ENCODE measurements around the gene C3orf33. TPM values are rescaled to one million over a fixed set of nuclear protein-coding genes. Genes with fewer than 3 reads are reported as not detected.

The C3orf33 gene
- total and polyA plus RNA-seq, 2 of the 13 experiments (the other 11 are each of a cell fraction or from before 2014, with no cell fraction given): 9.2 to 12.6 TPM

DNA sequence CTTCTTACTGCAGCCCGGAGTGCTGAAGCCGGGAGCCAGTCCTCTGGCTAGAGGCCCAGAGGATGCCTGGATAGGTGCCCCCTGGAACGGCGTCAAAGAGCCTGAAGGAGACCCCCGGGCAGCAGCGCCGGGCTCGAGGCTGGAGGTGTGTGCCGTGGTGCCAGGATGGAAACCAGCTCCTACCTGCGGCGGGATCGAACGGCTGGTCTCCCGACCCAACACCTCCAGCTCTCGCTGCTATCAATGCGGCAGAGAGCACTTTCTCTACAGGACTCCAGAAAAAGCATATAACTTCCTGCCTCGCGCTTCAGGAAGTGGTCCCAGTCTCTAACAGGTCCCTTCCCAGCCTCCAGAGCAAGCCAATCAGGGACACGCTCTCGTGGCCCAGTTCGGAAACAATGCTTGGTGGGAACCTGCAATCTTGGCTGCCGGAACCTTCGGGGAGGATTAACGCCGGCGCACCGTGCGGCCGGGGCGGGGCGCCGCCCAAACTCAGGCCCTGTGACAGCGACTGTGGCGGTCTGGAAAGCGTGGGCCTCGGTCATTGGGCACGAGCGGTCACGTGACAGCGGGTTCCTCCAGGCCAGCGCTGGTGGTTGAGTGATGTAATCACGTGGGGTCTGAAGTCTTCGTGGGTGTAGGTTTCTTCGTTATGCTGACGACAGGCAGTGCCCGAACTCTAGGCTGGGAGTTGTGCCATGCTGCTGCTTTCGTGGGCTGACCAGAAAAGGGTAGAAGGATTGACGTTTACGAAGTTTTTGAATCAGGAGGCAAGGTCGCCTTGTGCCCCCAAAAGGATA is 48.3 kb upstream of the C3orf33 start, which contains the start of gene SLC33A1 (continued):
- TF ChIP-seq TARDBP (CRISPR knock-in tag; IDR thresholded peaks at IDR 0.05) (peak; percentile 94), BCL6 (CRISPR knock-in tag; IDR thresholded peaks at IDR 0.05) (peak; percentile 67), ARNT2 (CRISPR knock-in tag; IDR thresholded peaks at IDR 0.05; ENCODE audit: low read depth) (peak; percentile 85), MIER2 (CRISPR knock-in tag; IDR thresholded peaks at IDR 0.05) (peak; percentile 84), IKZF4 (CRISPR knock-in tag; IDR thresholded peaks at IDR 0.05; ENCODE audit: borderline replicate concordance, low read depth, not compliant biosample characterization) (peak; percentile 77), ZNF615 (CRISPR knock-in tag; IDR thresholded peaks at IDR 0.05; ENCODE audit: borderline replicate concordance) (no peak; the same call in 1 of the 2 replicates), POGZ (CRISPR knock-in tag; IDR thresholded peaks at IDR 0.05) (peak; percentile 99), ZNF619 (CRISPR knock-in tag; IDR thresholded peaks at IDR 0.05) (peak; percentile 44; the same call in 1 of the 2 replicates), ZZZ3 (CRISPR knock-in tag; IDR thresholded peaks at IDR 0.05; ENCODE audit: borderline replicate concordance) (peak; percentile 94; the same call in 1 of the 2 replicates), THAP11 (CRISPR knock-in tag; IDR thresholded peaks at IDR 0.05) (peak; percentile 97), PHB2 (IDR thresholded peaks at IDR 0.05; ENCODE audit: partially characterized antibody) (no peak), TBX2 (CRISPR knock-in tag; IDR thresholded peaks at IDR 0.05; ENCODE audit: borderline replicate concordance) (peak; percentile 93), ZNF749 (CRISPR knock-in tag; IDR thresholded peaks at IDR 0.05; ENCODE audit: borderline replicate concordance) (peak; percentile 96), MXI1 (IDR thresholded peaks at IDR 0.05; ENCODE audit: borderline replicate concordance, low read depth, low read length) (peak; percentile 83; the same call in 2 of the 3 replicates), ZNF33A (CRISPR knock-in tag; IDR thresholded peaks at IDR 0.05; ENCODE audit: borderline replicate concordance) (peak; percentile 70; the same call in 1 of the 2 replicates), DPF2 (CRISPR knock-in tag; IDR thresholded peaks at IDR 0.05; ENCODE audit: borderline replicate concordance, low read depth) (no peak; the same call in 1 of the 2 replicates), SUZ12 (IDR thresholded peaks at IDR 0.05; ENCODE audit: low read depth, low read length) (no peak), ZNF563 (CRISPR knock-in tag; IDR thresholded peaks at IDR 0.05) (peak; percentile 65), MYNN (CRISPR knock-in tag; IDR thresholded peaks at IDR 0.05; ENCODE audit: low read depth) (peak; percentile 59; the same call in 1 of the 2 replicates), ZNF775 (CRISPR knock-in tag; IDR thresholded peaks at IDR 0.05; ENCODE audit: borderline replicate concordance) (peak; percentile 89; the same call in 1 of the 2 replicates), HOXA9 (CRISPR knock-in tag; IDR thresholded peaks at IDR 0.05; ENCODE audit: borderline replicate concordance) (no peak), ATF1 (CRISPR knock-in tag; IDR thresholded peaks at IDR 0.05) (peak; percentile 88), ZSCAN12 (CRISPR knock-in tag; IDR thresholded peaks at IDR 0.05) (no peak; the same call in 1 of the 2 replicates), ZNF761 (CRISPR knock-in tag; conservative IDR thresholded peaks at IDR 0.05) (peak; percentile 94), ATM (IDR thresholded peaks at IDR 0.05; ENCODE audit: borderline replicate concordance) (no peak), RXRB (CRISPR knock-in tag; IDR thresholded peaks at IDR 0.05; ENCODE audit: borderline replicate concordance) (peak; percentile 87)
- TF ChIP-seq, protein P1, sequence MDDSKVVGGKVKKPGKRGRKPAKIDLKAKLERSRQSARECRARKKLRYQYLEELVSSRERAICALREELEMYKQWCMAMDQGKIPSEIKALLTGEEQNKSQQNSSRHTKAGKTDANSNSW (CRISPR knock-in tag; IDR thresholded peaks at IDR 0.05; ENCODE audit: borderline replicate concordance): 0 out of 2 replicates have a peak, but pooled peaks have one; percentile 19
- TF ChIP-seq, protein P2, sequence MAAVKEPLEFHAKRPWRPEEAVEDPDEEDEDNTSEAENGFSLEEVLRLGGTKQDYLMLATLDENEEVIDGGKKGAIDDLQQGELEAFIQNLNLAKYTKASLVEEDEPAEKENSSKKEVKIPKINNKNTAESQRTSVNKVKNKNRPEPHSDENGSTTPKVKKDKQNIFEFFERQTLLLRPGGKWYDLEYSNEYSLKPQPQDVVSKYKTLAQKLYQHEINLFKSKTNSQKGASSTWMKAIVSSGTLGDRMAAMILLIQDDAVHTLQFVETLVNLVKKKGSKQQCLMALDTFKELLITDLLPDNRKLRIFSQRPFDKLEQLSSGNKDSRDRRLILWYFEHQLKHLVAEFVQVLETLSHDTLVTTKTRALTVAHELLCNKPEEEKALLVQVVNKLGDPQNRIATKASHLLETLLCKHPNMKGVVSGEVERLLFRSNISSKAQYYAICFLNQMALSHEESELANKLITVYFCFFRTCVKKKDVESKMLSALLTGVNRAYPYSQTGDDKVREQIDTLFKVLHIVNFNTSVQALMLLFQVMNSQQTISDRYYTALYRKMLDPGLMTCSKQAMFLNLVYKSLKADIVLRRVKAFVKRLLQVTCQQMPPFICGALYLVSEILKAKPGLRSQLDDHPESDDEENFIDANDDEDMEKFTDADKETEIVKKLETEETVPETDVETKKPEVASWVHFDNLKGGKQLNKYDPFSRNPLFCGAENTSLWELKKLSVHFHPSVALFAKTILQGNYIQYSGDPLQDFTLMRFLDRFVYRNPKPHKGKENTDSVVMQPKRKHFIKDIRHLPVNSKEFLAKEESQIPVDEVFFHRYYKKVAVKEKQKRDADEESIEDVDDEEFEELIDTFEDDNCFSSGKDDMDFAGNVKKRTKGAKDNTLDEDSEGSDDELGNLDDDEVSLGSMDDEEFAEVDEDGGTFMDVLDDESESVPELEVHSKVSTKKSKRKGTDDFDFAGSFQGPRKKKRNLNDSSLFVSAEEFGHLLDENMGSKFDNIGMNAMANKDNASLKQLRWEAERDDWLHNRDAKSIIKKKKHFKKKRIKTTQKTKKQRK (IDR thresholded peaks at IDR 0.05; ENCODE audit: low read length): no peak

Measured in HepG2 (cell line).